HG03457 (cell line): ENCODE results near the gene RAB3C.

Experiments
- ATAC-seq: cut with Tn5 transposase; IDR thresholded peaks from one replicate; pipeline ENCODE4 v1.9.1; 2021; ENCODE audit warnings: moderate number of reproducible peaks; ENCODE audit not compliant: unreplicated experiment

RAB3C gene

DNA sequence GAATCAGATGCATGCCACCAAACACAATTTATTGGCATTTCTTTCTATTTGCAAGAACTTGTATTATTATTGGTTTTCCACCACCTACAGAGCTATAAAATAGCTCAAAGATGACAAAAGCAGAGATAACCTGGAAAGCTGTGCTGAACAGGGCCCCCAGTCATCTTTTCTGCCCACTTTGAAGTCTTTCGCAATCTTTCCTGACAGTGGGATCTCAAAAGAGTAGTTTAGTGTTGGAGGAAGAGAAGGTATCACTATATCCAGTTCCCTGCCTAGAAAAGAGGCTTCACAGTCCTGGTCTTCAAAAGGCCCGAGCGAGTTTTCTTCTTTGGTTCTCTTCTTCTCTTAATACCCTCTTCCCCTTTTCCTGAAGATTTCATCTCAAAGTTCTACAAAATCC lies 231.0 kb downstream of the RAB3C start:
- ATAC-seq = no peak

DNA sequence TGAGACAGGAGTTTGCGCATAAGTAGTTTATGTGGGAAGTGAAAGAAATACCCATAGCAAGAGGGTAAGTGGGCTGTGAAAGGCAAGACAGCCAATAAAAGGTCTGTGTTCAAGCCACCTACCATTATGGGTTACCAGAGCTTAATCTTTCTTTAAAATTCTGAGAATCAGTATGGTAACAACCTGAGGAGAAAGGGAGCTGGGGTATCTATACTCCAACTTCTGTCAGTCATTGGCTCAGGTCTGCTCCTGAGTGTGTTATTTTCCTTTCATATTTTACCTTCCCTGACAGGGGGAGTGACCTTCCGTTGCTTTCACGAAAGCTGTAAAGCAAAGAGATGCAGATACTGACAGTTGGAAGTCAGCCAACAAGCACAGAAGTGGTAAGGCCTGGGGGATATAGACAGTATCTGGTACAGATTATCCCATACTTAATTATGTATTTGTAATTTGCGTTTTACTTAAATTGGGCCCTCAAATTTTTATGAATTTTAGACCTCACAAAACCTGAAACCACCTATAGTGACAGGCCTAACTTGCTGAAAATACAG lies 233.4 kb downstream of the RAB3C start:
- ATAC-seq = no peak

DNA sequence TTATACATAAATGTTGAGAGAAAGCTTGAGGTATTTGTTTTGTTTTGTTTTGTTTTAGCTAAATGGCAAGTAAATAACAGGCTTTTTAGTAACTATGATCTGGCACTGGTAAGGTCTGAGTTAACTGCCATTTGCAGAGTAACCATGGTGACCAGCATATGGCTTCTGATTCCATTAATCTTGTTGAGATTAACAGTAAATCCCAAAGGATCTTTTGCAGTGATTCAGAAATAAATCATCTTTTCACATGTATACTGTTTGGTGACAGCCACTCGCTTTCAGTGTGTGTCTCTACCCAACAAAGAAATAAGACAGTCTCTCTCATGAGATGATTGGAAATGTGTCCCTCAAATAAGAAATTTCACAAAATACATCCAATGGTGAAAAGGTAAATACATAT lies 235.6 kb downstream of the RAB3C start:
- ATAC-seq = no peak

DNA sequence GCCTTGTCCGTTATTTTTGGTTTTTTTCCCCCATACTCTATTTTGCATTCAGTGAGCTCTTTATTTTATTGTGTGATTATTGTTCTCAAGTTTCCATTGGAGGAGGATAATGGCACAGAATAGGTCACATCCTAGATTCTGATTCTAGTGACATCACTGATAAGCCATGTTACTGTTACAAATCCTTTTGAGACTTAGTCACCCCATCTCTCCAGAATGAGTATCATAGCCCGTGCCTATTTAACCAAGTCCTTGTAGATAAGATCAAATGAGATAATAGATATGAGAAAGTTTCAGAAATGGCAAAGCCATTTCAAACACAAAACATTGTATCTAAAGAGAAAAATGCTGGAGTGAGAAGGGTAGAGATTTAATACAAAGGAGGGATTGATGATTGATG lies 242.6 kb downstream of the RAB3C start:
- no peak for ATAC-seq

DNA sequence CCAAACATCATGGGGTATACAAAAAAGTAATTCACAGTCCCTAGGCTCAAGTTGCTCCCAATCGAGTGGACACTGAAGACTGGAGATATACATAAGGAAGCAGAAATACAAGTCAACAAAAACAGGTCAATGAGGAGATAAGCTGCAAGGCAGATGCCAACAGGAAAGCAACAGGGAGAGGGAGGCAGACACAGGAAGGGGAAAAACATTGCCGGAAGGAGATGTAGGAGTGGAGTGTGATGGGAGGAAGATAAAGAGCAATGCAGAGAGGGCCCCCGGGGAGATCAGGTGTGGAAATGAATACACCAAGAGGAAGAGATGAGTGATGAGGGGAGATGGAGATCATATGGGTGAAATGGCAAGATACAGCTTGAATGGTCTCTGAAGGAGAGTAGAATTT lies 243.0 kb downstream of the RAB3C start:
- no peak for ATAC-seq

DNA sequence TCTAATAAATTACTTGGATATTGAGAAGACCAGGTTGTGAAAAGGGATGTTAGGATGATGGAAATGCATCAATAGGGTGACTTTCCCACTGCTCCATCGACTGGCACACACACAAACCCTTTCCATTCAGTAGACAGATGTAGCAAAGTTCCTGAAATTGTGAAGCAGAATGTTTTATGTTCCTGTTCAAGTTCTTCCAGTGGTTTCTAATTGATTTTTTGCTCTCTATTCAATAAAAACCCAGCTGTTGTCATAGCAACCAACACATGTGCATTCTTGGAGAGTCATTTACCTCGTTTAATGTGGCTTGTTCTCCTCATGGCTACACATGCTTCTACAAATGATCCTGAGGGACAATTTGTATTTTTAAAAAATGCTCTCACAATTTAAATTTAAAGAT lies 244.6 kb downstream of the RAB3C start:
- ATAC-seq = no peak

DNA sequence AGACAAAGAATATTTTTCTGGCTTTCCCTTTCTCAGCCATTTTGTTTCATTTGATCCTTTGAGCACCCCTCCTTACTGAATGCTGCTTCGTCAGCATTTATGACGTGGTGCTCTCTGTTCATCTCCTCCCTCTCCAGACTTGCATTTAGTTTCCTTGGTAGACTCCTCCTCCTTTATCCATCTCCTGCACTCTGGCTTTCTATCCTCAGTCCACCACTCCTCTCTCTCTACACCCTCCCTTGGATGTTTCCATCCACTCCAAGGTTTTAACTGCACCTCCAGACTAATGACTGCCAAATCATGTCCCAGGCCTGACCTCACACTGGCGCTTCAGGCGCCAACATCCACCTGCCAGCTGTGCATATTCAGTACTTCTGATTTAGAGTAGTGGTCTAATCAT lies 245.4 kb downstream of the RAB3C start:
- no peak for ATAC-seq

DNA sequence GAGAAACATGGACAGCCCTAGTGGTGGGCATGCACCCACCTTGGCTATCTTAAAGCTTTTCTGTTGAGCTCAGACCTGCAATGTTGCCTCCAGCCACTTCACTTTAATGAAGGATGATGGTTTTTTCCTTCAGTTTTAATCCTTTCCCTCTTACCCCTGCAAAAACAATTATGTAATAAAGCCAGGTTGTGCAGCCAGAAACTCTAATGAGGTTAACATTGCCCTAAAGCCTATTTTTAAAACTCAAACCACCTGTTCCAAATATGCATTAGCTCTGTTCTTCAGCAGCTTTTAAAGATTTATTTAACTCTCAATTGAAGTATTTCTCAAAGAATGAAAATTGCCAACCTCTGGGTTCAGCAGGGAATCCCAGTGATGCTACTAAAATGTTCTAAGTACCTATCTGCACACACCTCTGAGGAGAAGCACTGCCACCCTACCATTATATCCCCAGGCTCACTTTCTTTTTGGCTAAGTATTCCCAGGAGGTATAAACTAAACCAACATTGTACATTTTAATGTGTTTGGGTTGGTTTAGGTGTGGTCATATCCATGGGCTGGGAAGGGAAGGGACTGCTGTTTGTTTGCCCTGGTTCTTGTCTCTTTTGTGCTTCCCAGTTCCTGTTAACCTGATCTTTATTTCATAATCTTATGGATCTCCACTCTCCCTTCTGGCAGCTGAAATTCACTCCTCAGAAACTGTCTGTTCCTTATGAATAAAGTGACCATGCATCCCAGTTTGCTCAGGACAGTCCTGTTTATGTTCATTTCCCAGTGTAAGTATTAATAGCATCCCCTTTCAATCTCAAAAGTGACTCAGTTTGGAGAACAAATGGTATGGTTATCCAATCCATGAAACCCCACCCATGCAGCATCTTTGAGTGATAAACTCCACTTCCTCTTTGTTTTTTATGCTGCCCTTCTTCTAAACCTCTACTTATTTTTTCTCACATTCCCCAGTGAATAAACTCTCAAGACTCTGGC lies 251.7 kb downstream of the RAB3C start:
- no peak for ATAC-seq

DNA sequence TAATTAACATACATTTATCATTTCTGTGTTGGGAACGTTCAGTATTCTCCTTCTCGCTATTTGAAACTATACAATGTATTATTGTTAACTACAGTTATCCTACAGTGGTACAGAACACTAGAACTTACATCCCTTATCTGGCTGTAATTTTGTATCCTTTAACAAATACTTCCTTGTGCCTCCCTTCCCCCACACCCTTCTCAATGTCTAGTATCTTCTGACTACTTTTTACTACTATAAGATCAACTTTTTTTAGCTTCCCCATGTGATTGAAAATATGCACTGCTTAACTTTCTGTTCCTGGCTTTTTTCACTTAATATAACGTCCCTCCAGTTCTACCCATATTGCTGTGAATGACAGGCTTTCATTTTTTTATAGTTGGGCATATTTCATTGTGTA lies 253.5 kb downstream of the RAB3C start:
- no peak for ATAC-seq

DNA sequence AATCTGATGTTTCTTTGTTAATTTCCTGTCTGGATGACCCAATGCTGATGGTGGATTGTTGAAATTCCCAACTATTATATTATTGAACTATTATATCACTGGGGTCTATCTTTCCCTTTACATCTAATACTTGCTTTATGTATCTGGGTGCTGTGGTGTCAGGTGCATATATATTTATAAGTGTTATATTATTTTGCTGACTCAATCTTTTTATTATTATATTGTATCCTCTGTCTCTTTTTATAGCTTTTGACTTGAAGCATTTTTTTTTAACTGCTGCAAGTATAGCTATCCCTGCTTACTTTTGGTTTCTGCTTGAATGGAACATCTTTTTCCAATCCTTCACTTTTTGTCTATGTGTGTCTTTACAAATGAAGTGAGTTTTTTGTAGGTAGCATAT lies 255.9 kb downstream of the RAB3C start:
- ATAC-seq = no peak

DNA sequence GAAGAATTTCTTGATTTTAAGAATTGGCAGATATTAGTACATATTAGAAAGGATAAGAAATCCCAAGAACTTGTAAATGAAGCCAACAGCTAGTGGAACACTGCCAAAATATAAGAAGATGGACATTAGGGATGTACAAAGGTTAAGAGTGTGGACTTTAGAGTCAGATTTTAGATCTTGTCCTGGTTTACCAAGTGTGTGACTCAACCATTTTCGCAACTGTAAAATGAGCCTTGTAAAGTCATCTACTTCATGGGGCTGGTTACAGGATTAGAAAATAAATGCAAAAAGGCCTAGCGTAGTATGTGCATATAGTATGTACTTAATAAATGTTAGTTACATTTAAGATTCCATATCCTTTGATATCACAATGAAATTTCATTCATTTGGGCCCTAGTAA lies 260.0 kb downstream of the RAB3C start:
- ATAC-seq = no peak

DNA sequence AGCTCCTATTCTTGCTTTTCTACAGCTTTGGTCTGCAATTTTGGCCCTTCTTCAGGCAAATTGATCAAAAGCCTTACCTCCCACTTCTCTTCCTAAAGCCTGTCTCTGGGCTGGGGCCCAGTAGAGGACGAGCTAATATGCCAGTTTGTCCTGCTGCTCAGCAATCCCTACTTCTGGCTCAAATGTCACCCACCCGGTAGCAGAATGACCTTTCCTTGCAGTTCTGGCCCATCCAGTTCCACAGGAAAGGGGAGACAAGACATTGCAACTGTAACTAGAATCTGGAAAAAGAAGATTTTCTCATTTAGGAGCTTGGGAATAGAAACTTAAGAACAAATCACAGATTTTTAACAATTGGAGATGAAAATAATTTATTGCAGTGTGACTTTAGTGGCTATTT lies 261.5 kb downstream of the RAB3C start:
- no peak for ATAC-seq

DNA sequence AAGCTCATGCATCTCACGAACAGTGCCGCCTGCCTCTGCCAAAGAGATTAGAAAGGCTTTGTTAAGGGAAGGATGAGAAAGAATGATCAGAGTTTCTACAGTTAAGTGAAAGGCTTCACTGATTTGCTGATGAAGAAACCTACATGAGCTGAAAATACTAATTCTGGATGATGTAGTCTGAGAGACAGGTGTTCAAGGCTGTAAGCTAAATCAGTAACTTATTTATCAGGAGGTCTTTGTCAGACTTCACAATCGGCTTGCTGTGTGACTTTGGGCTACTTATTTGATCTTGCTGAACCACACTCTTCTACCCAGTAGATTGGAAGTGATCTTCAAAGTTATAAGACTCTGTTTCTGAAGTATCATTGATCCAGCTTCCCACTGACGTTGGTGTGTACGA lies 264.2 kb downstream of the RAB3C start:
- no peak for ATAC-seq

DNA sequence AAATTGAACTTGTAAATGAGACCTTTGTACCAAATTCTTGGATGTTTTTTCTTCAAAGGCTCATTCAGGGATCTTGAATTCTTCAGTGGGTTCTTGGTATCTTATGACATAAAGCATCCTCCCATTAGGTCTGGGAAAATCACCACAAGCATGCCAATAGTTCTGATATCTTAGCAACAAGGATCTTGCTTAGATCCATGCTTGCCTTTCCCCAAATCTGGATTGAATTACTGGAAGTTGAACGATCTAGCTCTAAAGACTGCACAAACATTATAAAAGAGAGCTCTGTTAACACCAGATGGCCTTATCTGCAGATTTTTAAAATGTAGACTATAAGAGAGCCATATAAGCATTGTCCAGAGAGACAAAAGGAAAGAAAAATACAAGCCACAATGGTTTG lies 266.3 kb downstream of the RAB3C start:
- no peak for ATAC-seq

DNA sequence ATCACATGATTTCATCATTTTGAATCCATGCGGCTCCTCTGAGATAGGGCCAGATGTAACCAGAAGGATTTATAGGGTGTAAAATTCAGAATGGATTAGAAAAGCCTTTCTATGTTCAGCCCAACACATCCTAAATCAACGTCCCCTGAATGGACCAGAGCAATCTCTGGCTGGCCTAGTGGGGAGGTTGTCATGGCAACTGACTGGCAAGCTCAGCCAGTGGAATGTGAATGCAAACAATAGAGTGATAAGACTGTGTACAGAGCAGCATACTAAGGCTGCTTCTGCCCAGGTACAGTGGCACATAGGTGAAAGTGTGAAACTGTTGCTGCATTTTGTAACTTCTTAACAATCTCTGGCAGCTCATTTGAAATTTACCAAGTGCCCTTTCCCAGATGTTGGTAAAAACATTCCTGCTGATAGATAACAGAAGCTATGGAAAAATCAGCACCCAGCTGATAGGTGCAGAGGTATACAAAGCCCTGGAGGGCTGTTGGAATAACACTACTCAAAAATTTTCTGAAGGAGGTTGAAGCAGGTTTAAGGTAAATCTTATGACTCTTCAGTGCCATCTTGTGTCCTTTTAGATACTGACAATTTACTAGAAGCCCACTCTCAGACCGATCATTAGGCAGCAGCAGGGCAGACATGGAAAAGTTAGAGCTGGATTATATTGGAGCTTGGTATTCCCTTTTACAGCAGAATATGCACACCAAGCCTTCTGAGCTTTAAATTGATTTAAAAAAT lies 267.2 kb downstream of the RAB3C start:
- no peak for ATAC-seq

DNA sequence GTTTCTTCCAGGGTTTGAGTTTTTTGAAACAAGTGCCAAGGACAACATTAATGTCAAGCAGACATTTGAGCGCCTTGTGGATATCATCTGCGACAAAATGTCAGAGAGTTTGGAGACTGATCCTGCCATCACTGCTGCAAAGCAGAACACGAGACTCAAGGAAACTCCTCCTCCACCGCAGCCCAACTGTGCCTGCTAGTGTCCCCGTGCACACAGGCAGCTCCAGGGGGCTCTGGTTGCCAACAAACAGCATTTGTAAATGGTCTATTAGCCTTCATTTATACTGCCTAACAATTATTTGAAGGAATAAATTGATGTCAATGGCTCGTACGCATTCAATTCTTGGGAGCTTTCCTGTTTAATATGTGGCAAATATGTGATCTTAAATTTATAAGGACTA lies 268.3 kb downstream of the RAB3C start:
- no peak for ATAC-seq

DNA sequence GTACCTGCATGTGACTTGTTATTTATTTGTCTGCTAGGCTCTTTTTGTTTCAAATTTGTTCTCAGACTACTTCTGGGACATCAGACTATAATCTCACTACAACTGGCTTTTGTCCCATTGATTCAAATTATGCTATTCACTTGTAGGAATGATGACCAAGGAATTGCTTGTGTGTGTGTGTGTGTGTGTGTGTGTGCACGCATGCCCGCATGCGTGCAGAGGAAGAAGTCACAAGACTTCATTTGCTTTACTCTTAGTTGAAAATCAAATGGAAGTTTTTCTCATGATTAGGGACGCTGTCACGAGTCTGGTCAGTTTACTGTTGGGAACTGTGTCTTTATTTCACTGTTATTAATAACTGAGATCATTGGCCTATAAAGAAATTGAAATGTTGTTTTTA lies 268.7 kb downstream of the RAB3C start:
- ATAC-seq = no peak

DNA sequence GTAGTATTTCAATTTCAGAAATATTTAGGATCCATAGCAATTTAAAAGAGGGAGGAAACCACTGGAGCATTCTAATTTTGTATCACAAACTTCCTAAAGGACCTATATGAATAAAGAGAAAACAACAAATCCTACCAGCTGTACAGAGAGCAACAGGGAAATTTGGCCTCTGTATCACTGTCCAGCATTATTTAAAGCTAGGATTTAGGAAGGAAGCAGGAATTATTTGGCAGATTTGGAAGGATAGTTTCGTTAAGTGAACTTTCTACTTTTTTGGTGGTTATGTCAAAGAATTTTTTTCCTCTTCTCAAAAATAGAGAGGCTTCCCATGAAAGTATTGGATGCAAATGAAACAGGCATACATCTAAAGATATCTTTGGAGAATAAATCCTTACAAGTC lies 269.7 kb downstream of the RAB3C start:
- no peak for ATAC-seq

DNA sequence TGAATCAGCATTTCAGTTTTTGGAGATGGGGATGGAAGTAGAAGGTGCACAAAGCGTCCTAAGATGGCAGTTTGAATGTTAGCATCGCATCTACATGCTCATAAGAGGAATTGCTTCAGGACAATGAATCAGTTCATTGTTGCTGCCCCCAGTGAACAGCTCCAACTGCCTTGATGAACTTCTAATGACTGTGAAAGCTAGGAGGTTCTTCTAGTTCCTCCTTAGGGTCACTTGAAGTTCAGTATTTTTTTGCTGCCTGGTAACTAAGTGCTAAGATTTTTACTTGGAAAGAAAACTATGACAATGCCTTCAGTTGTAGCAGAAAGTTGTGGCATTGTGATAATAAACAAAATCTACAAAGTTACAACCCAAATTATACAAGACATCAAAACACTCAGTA lies 271.6 kb downstream of the RAB3C start:
- ATAC-seq = no peak

DNA sequence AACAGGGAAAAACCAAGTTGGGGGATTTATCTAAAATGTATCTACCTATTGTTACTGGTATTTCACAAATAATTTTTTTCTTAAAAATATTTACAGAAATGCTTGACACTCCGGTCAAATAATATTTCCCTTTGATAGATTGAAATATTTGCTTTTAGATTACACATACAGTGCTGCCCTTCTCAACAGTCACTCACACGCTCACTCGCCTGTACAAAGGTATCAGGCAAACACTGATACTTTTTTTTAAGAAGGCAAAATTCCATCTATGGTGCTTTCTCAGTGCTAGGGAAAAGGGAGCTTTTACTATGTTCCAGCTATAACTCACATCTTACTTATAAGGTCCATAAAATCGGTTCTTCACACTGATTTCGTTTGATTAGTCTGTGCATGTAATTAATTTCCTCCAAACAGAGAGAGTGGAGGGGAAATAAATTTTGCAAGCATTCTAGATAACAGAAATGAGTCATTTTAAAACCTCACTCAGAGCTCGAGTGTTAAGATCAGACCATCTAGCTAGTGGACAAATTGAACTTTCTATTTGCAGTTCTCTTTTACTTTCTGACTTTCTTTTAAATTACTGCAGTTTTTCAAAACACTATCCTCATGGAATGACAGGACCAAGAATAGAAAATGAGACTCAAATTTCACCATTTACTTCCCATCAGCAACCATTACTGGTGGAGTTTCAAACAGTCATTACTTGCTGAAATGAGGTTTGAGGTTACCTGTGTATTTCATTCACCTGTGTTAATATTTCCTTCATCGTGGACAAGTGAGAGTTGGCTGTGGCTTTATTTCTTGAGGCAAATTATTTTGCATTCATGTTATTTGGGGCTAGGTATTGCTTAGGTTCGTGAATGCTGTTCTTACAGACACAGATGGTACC lies 273.2 kb downstream of the RAB3C start:
- ATAC-seq = no peak

DNA sequence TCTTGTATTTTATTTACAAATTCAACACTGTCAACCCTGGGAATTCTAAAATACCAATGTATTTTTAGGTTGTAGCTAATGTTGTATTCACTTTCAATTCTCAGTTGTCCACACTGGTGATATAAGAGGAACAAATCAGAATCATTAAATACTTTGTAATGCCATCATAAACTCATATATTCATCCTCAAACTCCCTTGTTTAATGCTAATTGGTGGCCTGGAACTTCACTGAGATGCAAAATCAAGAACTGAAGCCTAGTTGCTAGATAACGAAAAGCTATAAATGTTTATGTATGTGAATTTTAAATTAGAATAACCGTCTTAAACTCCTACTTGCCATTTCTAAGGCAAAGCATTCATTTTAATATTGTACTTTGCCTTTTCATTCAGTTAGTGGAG lies 274.7 kb downstream of the RAB3C start:
- ATAC-seq = no peak
